Stomach (tissue), 9 donors: ENCODE results near the gene BCAN. TPM values are rescaled to one million over a fixed set of nuclear protein-coding genes. Genes with fewer than 3 reads are reported as not detected.
"Not testable (repeated sequence)": the region's sequence is repeated elsewhere in the genome, so short reads cannot be mapped to it uniquely, and the experiment has no call there.

ENCODE experiments used
- DNase-seq, 2 donors: peaks; one replicate each; pipeline versions ENCODE4 v3.0.0 to v3.0.0-alpha.2; 2013 to 2019
- H3K27ac ChIP-seq, 5 donors: fragments of 200-600 bp in 4 of 5; sonication (generic) in 4 of 5; one replicate each; pipeline ENCODE4 v1.5.1; 2013 to 2019; ENCODE audit warnings: mild to moderate bottlenecking in 1 of 5, moderate library complexity in 1 of 5
- H3K27me3 ChIP-seq, 3 donors: fragments of 200-600 bp; sonication (generic); one replicate each; pipeline ENCODE4 v1.5.1; 2017 to 2019; ENCODE audit warnings: mixed run types in 1 of 3
- H3K36me3 ChIP-seq, 4 donors: fragments of 200-600 bp; sonication (generic); 1 replicate in 3 of 4; 2 replicates in 1 of 4; pipeline ENCODE4 v1.5.1; 2016 to 2019
- H3K4me1 ChIP-seq, 4 donors: fragments of 200-600 bp; sonication (generic); one replicate each; pipeline ENCODE4 v1.5.1; 2016 to 2019
- H3K4me3 ChIP-seq, 4 donors: fragments of 200-600 bp; sonication (generic) in 3 of 4; one replicate each; pipeline ENCODE4 v1.5.1; 2016 to 2019; ENCODE audit warnings: mild to moderate bottlenecking in 1 of 4
- H3K9me3 ChIP-seq, 4 donors: fragments of 200-600 bp; sonication (generic); one replicate each; pipeline ENCODE4 v1.5.1; 2016 to 2019
- EP300 ChIP-seq: sonication (generic); formaldehyde crosslinking; IDR thresholded peaks from one replicate; pipeline ENCODE4 v1.6.1; 2017; ENCODE audit warnings: antibody characterized with exemption
- POLR2A ChIP-seq, 4 donors: fragments of 450-650 bp; IDR thresholded peaks; one replicate each; pipeline ENCODE4 v1.6.1; 2016; ENCODE audit warnings: antibody characterized with exemption in 4 of 4, control low read depth in 2 of 4, mild to moderate bottlenecking in 1 of 4, moderate library complexity in 1 of 4
- POLR2AphosphoS5 ChIP-seq, 3 donors: sonication (generic); formaldehyde crosslinking; IDR thresholded peaks; one replicate each; pipeline ENCODE4 v1.6.1; 2016; ENCODE audit warnings: antibody characterized with exemption in 3 of 3
- WGBS, 5 donors: extraction: QIAGEN DNeasy Blood & Tissue Kit in 3 of 5; methylation state at CpG; one replicate each; pipeline versions ENCODE4 v1.1.5 to v1.1.7; 2013 to 2018; 5-methylcytosine and 5-hydroxymethylcytosine counted together
- intact Hi-C: fragments of 100-400 bp; cut with DNase I; formaldehyde crosslinking; loops from one replicate; pipeline ENCODE4 v1.15.1; 2023; ENCODE audit warnings: low total_unique reads
- polyA plus RNA-seq, 3 donors: library from polyadenylated mRNA; stranded (reverse); fragments of 200-250 nt; gene quantifications; one replicate each; pipeline ENCODE4 v1.2.3, GENCODE V29; 2013
- total RNA-seq, 5 donors: library from RNA; depleted of rRNA; stranded (reverse); fragments of >200 nt; gene quantifications; one replicate each; pipeline versions ENCODE4 v1.1.0 to v1.2.3, GENCODE V29; 2014 to 2016
- TF ChIP-seq, protein P1 (sequence below), 7 experiments: fragments of 450-650 bp in 4 of 7; fragments of 200-600 bp in 3 of 7; sonication (generic) in 3 of 7; IDR thresholded peaks; one replicate each; pipeline ENCODE4 v1.5.1; 2016 to 2019; ENCODE audit warnings: antibody characterized with exemption in 7 of 7, control low read depth in 2 of 7, mild to moderate bottlenecking in 1 of 7
- donor health status: healthy with polysubstance abuse.
- donor health status: Bipolar disorder and iron deficiency.
- donor health status: healthy.

The BCAN gene
- total and polyA plus RNA-seq, 8 donors = 0.05 to 39.7 (median 5.7) TPM; not detected in 5

DNA sequence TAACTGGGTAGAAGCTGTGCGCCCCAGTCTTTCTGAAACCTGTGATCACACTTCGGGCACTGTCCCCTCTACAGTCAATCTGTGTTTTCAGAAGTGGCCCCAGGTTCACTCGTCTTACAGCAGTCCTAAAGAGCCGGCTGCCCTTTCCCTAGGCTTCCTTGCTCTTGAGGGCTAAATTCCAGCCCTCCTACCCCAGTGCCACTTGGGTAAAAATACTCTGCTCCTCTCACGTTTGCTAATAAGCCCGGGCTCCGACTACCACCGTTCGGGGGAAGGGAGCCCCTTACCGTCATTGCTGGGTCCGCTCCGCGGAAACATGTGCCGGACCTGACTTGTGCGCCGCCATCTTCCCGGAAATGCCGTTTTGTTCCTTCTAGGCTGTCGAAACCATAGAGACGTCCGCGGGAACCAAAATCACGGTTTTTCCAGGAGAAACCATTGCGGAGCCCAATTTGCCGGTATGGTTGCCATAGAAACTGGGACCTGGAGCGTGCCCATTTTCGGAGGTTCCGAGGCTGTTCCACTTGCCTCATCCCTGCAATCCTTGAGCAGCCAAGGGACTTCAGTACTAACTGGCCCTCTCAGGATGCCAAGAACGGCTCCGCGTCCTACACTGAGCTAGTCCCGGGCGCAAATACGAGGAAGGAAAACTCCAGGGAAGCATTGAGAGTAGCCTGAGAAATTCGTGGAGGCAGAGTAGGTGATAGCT, 40.6 kb upstream of the BCAN start, which contains the start of gene GPATCH4:
Gene GPATCH4 (minus strand): TSS at position 358 of the 709 bp plus-strand sequence.
- intact Hi-C loops = loop anchor here (10.0 kb wide), 1 partner anchor 136 kb away; no protein-coding TSS in a partner anchor
- no peaks in the 10 kb centered on the region for H3K9me3 ChIP-seq
- peak within 1 kb of the TSS; percentile 69 to 91 (median 70) for H3K4me3 ChIP-seq
- no peaks in the 10 kb centered on the region for H3K27me3 ChIP-seq
- peaks cover 10 to 30% (median 28%) of the 10 kb centered on the region in 4 donors for H3K36me3 ChIP-seq
- 0 to 1% (median 0%) methylated on average over 23 to 35 of the region's 35 CpGs for WGBS, 5 donors
- H3K4me1 ChIP-seq = peaks cover 13 to 28% (median 23%) of the 10 kb centered on the region in 4 donors
- H3K27ac ChIP-seq = peak within 1 kb of the TSS; percentile 66 to 88 (median 76)
- peak; percentile 47 to 74 (median 49) for TF ChIP-seq POLR2AphosphoS5 (IDR thresholded peaks at IDR 0.05)
- TF ChIP-seq, protein P1, sequence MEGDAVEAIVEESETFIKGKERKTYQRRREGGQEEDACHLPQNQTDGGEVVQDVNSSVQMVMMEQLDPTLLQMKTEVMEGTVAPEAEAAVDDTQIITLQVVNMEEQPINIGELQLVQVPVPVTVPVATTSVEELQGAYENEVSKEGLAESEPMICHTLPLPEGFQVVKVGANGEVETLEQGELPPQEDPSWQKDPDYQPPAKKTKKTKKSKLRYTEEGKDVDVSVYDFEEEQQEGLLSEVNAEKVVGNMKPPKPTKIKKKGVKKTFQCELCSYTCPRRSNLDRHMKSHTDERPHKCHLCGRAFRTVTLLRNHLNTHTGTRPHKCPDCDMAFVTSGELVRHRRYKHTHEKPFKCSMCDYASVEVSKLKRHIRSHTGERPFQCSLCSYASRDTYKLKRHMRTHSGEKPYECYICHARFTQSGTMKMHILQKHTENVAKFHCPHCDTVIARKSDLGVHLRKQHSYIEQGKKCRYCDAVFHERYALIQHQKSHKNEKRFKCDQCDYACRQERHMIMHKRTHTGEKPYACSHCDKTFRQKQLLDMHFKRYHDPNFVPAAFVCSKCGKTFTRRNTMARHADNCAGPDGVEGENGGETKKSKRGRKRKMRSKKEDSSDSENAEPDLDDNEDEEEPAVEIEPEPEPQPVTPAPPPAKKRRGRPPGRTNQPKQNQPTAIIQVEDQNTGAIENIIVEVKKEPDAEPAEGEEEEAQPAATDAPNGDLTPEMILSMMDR (IDR thresholded peaks at IDR 0.05) = no peak
- peak; percentile 70 to 93 for DNase-seq

DNA sequence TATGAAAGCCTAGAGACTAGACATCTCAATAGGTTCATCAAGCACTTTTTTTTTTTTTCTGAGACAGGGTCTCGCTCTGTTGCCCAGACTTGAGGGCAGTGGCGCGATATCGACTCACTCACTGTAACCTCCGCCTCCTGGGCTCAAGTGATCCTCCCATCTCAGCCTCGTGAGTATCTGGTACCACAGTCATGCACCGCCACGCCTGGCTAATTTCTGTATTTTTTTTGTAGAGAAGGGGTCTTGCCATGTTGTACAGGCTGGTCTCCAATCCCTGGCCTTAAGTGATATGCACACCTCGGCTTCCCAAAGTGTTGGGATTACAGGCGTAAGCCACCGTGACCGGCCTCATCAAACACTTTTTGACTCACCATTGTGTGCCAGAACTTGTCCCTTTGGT, 40.0 kb upstream of the BCAN start:
- Histone ChIP-seq H3K4me3 (peak overlapping the region; percentile 69 to 91 (median 70)), H3K27ac (peak overlapping the region in 4 of 5 donors; percentile 66 to 88 (median 80)), H3K36me3 (peaks cover 8 to 24% (median 22%) of the 10 kb centered on the region in 4 donors), H3K9me3 (no peaks in the 10 kb centered on the region), H3K4me1 (peaks cover 13 to 28% (median 23%) of the 10 kb centered on the region in 4 donors), H3K27me3 (no peaks in the 10 kb centered on the region)
- TF ChIP-seq POLR2AphosphoS5 (IDR thresholded peaks at IDR 0.05) (no peak), POLR2A (IDR thresholded peaks at IDR 0.05) (no peak), EP300 (no peak)
- 59 to 74% (median 71%) methylated on average over 12 of the region's 12 CpGs for WGBS, 5 donors
- intact Hi-C loops = loop anchor here (10.0 kb wide), 1 partner anchor 137 kb away; no protein-coding TSS in a partner anchor
- no peak for DNase-seq

DNA sequence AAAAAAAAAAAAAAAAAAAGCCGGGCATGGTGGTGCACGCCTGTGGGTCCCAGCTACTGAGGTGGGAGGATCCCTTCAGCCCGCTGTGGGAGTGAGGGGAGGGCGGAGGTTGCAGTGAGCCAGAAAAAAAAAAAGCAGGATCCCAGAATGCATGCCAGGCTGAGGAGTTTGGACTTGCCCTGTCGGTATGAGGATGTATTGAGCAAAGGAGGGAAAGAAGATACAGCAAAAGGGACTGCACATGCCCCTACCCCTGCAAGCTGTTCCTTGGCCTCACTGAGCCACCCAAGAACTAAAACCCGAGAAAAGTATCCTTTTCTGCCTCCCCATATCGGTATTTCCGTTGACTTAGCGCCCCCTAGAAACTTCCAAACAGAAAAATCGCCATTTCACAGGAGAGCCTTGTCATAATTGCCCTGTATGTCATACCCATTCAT, 39.3 kb upstream of the BCAN start:
- peak in 1 of 2 donors; percentile 31 for DNase-seq
- no peak overlapping the region for H3K27ac ChIP-seq
- H3K36me3 ChIP-seq = peaks cover 8 to 17% (median 15%) of the 10 kb centered on the region in 4 donors
- WGBS, 5 donors = 31 to 40% (median 37%) methylated on average over 9 to 10 of the region's 10 CpGs
- H3K27me3 ChIP-seq = no peaks in the 10 kb centered on the region
- no peaks in the 10 kb centered on the region for H3K9me3 ChIP-seq
- no peak for TF ChIP-seq EP300
- TF ChIP-seq, protein P1 (IDR thresholded peaks at IDR 0.05) = no peak
- no peak for TF ChIP-seq POLR2AphosphoS5 (IDR thresholded peaks at IDR 0.05)
- TF ChIP-seq POLR2A (IDR thresholded peaks at IDR 0.05) = no peak
- H3K4me3 ChIP-seq = no peak overlapping the region
- H3K4me1 ChIP-seq = peaks cover 13 to 28% (median 23%) of the 10 kb centered on the region in 4 donors
- intact Hi-C loops = loop anchor here (10.0 kb wide), 1 partner anchor 138 kb away; no protein-coding TSS in a partner anchor

DNA sequence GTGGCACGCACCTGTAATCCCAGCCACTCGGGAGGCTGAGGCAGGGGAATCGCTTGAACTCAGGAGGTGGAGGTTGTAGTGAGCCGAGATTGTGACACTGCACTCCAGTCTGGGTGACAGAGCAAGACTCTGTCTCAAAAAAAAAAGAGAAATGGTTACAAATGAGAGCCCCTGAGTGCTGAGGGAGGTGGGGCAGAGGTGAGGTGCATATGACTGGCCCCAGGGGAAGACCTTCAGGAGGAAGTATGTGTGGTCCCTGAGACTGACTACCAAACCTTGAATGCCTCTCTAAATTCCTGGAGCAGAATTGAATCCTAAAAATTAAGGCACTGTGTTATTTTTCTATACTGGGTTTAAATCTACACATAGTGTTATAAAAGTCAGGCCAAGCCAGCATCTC, 34.6 kb upstream of the BCAN start:
- peaks cover 0 to 28% (median 0%) of the 10 kb centered on the region in 3 donors for H3K27me3 ChIP-seq
- H3K9me3 ChIP-seq, H3K27ac ChIP-seq, H3K4me3 ChIP-seq, H3K36me3 ChIP-seq, DNase-seq: not testable (repeated sequence)
- intact Hi-C loops = loop anchor here (10.0 kb wide), 1 partner anchor 143 kb away; no protein-coding TSS in a partner anchor
- H3K4me1 ChIP-seq = peaks cover 0 to 14% (median 6%) of the 10 kb centered on the region in 4 donors
- WGBS, 5 donors = 83 to 89% (median 87%) methylated on average over 4 of the region's 4 CpGs

DNA sequence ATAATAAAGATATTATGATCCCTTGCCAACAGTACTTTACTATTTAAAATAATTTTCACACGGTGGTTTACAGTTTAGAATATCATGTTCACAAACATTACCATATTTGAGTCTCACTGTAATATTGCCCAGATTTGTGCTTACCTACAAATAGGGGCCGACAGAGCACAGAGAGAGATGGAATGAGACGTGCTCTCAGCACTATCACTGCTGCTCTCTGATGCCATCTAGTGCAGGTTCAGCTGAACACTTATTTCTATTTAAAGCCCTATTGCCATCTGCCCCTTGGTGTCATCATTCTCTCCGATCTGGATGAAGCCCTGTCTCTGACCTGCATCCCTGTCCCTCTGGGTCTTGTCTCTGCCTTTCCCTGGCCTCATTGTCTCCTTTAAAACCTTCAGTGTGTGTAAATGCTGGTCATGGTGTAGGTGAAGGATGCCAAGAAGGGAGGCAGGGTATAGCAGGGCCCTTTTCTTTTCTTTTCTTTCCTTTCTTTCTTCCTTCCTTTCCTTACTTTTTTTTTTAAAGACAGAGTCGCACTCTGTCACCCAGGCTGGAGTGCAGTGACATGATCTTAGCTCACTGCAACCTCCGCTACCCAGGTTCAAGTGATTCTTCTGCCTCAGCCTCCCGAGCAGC, 33.8 kb upstream of the BCAN start:
- H3K4me3 ChIP-seq = no peak overlapping the region
- H3K27me3 ChIP-seq = peaks cover 0 to 30% (median 0%) of the 10 kb centered on the region in 3 donors
- intact Hi-C loops = loop anchor here (10.0 kb wide), 1 partner anchor 143 kb away; no protein-coding TSS in a partner anchor
- DNase-seq = peak; percentile 48 to 90
- TF ChIP-seq POLR2AphosphoS5 (IDR thresholded peaks at IDR 0.05) = peak in 1 of 3 donors; percentile 19
- TF ChIP-seq, protein P1 (IDR thresholded peaks at IDR 0.05) = peak in 5 of 7 experiments; percentile 50 to 82 (median 64)
- TF ChIP-seq EP300 = no peak
- no peak for TF ChIP-seq POLR2A (IDR thresholded peaks at IDR 0.05)
- H3K4me1 ChIP-seq = peaks cover 0 to 7% (median 3%) of the 10 kb centered on the region in 4 donors
- 27 to 32% (median 29%) methylated on average over 7 of the region's 7 CpGs for WGBS, 5 donors
- no peaks in the 10 kb centered on the region for H3K9me3 ChIP-seq
- no peaks in the 10 kb centered on the region for H3K36me3 ChIP-seq
- no peak overlapping the region for H3K27ac ChIP-seq
